Right renal pelvis (tissue), 4 donors: Measurements from ENCODE around the gene TRH. TPM values are rescaled to one million over a fixed set of nuclear protein-coding genes. Genes with fewer than 3 reads are reported as not detected.

Experiments used
- DNase-seq, 4 donors: peaks; one replicate each; pipeline ENCODE4 v3.0.0-alpha.2; 2013; ENCODE audit warnings: low read depth in 4 of 4, low spot score in 3 of 4, missing footprints in 1 of 4
- polyA plus RNA-seq, 4 donors: library from polyadenylated mRNA; unstranded; fragments of 120-200 nt; gene quantifications; one replicate each; pipeline ENCODE4 v1.2.1, GENCODE V29; 2013; ENCODE audit not compliant: insufficient read length in 4 of 4

TRH gene, protein sequence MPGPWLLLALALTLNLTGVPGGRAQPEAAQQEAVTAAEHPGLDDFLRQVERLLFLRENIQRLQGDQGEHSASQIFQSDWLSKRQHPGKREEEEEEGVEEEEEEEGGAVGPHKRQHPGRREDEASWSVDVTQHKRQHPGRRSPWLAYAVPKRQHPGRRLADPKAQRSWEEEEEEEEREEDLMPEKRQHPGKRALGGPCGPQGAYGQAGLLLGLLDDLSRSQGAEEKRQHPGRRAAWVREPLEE
- under 1 TPM; 0.28 to 0.99 (median 0.41) TPM for polyA plus RNA-seq

DNA sequence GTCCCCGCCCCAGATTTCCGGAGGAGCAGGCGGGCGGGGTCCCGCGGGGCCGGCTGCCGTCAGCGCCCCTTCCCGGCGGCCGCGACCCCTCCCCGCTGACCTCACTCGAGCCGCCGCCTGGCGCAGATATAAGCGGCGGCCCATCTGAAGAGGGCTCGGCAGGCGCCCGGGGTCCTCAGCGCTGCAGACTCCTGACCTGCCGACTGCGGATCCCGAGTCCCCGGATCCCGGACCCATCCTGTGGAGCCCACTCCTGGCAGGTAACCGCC lies at the start of gene TRH:
Gene TRH, plus strand, starts transcription at position 157 of the 269 bp plus-strand sequence. CDS start 1,097 bp downstream, outside the sequence.
- DNase-seq: no peak

DNA sequence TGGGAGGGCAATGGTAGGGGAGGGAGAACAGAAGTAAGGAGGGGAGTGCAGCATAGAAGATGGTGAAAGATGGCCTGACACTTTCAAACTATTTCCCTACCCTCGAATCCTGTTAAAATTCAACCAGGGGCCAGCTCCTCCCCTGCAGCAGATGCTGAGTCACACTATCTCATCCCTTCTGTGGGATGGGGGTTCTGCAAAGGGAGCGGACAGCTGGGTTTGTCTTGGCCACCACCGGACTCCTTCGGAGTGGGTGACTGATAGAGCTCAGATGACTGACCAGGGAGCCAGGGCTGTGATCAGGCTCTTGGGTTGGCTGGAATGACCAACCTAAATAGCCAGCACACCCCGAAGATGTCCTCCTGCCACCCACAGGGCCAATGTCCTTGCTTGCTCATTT lies 47.4 kb upstream of the TRH start:
- DNase-seq: no peak

DNA sequence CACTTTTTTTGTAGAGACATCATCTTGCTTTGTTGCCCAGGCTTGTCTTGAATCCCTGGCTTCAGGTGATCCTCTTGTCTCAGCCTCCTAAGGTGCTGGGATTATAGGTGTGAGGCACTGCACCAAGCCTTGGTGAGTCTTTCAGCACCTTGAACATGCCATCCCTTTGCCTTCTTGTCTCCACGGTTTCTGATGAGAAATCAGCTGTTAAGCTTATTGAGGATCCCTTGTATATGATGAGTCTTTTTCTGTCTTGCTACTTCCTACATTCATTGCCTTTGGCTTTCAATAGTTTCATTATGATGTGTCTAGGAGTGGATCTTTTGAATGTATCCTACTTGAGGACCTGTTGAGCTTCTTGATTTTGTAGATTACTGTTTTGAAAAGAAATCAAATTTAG lies 45.1 kb upstream of the TRH start:
- no peak for DNase-seq

DNA sequence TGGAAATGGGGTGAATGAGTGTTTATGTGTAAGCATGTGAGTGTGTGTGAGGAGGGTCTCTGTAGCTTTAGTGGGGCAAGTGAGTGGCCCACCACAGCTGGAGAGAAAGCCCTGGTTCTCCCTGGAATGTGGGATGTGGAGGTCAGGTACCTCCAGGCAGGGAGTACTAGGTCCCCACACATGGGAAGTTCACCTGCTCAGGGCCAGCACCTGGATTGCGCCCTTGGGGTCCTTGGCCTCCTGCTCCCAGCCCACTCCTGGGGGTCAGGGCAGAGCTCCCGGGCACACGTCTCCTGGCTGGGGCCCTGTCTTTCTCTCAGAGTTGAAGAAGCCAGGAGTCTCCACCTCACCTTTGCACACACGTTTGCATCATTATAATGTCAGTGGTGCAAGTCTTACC lies 41.0 kb upstream of the TRH start:
- DNase-seq: no peak

DNA sequence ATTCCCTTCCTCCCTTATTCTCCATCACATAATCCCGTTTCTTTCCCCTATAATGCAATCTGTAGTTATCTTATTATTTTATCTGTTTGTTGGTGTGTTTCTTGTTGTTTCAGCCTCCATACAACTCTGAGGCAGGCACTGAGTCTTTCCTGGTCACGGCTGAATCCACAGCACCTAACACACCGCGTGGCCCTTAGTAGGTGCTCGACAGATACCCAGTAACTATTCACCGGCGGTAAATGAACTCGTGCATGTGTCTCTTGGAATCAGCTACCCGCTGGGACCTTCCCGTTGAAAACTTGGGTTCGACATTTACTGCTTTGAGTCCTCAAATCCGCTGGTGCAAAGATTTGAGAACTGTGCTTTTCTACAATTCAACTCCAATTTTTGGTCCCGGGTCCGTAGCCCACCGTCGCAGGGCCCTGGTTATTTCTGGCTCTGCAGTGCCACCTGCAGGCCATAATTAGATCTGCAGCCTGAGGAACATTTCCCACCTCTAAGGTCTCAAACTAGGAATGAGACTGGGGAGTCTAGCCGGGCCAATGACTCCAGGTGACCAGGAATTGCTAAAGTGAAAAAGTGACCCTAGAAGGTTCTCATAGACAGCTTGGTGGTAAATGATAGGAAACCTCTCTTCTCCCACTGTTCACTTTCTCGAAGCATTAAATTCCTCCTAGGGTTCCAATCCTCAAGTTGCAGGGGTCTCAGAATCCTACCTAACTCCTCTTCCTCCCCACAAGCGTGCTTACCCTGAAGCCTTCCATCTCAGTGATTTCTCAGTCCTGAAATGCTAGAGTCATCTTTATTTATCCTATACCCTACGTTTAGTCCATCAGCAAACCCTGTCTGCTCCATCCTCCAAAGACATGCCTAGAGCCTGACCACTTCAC lies 40.0 kb upstream of the TRH start:
- peak; percentile 20 to 61 (median 29) for DNase-seq

DNA sequence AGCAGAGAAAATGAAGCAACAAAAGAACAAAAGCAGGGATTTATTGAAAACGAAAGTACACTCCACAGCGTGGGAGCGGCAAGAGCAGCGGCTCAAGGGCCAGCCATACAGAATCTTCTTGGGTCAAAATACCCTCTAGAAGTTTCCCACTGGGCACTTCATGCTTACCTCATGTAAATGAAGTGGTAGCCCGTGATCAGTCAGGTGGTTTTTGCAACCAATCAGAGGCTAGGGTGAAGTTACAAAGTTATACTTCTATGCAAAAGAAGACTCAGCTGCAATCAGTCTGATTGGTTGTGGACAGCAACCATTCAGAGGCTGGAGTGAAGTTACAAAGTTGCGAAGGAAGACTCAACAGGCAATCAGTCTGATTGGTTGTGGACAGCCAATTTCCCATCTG lies 37.8 kb upstream of the TRH start:
- DNase-seq: no peak

DNA sequence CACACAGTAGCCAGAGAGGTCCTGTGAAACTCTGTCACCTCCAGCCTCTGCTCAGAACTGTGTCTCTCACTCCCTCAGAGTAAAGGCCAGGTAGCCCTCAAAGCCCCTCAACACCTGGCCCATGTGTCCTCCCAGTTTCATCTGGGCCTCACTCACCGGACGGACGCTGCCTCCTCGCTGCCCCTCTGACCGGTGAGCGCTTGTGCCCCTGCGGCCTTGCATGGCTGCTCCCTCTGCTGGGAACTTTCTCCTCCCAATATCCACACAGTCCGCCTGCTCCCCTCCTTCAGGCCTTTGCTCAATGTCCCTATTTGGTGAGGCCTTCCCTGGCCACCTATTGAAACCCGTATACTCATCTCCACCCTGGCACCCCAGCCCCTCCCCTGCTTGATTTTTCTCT lies 36.8 kb upstream of the TRH start:
- no peak for DNase-seq

DNA sequence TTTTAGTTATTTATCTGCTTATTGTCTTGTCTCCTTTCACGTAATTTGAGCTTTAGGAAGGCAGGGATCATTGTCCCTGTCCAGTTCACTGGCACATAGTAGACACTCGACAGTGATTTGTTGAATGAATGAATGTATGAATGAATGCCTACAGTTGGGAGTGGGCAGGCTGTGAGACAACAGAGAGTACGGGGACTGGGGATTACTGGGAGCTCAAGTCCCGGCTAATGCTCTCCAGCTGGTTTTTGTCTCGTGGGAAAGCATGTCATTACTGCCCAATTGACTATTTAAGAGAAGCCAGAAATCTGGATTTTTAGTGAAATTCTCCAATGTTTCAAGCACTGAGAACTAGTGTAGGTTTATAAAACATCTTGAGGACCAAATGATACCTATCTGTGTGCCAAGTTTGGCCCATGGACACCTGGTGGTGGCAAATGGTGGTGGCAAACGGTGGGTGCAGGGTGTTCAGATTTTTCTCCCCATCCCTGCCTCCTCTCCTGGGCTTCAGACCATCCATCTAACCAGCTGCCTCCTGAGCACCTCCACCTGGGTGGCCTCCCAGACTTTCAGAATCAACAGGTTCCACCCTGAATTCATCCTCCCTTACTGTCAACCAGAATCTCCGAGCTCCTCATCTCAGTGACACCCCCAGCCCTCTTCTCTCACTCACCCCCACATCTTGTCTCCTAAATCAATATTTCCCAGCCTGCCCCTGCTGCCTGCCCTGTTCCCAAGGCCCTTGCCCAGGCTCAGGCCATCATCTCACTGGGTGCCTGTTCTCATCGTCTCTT lies 36.2 kb upstream of the TRH start:
- no peak for DNase-seq

DNA sequence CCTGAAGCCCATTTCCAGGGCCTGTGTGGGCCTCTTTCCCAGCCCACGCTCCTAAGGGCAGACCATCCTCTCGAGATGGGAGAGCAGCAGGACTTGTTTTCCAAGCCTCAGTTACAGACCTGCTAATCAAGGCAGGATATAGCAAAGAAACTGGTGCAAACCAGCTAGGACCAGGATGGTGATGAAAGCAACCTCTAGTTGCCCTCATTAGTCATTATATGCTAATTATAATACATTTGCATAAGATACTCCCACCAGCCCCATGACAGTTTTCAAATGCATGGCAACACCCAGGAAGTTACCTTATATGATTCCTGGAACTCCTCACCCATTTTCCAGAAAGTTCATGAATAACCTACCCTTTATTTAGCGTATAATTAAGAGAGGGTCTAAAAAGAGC lies 34.4 kb upstream of the TRH start:
- no peak for DNase-seq

DNA sequence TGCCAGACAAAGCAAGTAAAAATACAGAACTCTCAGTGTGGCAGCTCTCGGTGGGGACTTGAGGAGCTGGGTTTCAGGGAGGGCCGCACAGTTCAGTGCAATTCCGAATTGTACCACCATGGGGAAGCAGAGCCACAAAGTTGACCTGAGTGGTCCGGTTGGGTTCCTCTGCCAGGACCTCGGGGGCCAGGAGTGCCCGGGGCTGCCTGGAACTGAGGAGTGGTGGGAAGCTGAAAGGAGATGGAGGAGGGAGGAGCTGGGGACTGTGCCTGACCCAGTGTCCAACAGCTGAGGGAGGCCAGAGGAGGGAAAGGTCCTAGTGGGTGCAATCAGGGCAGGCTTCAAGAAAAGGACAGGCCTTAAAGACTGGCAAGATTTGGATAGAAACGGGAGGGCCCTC lies 32.2 kb upstream of the TRH start:
- DNase-seq: peak; percentile 44 to 63 (median 46)

DNA sequence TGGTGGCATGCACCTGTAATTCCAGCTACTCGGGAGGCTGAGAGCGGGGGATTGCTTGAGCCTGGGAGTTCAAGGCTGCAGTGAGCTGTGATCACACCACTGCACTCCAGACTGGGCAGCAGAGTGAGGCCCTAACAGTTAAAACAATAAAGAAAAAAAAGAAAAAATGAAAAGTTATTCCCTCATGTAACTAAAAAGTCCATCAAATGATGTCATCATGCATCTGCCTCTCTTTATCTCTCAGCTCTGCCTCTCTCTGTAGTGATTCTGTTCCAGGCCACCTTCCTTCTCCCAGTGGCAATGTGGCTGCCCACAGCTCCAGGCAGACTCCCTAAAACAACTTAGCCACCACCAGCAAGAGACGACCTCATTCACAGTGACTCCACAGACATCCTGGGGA lies 31.5 kb upstream of the TRH start:
- DNase-seq: no peak

DNA sequence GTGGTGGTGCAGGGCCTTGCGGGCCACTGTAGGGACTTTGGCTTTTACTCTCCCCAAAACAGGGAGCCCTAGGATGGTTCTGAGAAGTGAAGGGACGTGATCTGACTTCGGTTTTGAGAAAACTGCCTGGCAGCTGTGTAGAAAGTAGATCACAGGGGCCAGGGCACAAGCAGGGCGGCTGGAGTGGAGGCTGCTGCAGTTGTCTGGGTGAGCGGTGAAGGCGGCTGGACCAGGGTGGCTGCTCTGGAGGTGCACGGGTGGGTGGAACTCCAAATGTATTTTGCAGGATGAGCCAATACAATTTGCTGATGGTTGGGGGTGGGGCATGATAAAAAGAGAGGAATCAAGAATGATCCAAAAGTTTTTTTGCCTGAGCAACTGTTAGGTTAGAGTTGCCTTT lies 29.8 kb upstream of the TRH start:
- no peak for DNase-seq

DNA sequence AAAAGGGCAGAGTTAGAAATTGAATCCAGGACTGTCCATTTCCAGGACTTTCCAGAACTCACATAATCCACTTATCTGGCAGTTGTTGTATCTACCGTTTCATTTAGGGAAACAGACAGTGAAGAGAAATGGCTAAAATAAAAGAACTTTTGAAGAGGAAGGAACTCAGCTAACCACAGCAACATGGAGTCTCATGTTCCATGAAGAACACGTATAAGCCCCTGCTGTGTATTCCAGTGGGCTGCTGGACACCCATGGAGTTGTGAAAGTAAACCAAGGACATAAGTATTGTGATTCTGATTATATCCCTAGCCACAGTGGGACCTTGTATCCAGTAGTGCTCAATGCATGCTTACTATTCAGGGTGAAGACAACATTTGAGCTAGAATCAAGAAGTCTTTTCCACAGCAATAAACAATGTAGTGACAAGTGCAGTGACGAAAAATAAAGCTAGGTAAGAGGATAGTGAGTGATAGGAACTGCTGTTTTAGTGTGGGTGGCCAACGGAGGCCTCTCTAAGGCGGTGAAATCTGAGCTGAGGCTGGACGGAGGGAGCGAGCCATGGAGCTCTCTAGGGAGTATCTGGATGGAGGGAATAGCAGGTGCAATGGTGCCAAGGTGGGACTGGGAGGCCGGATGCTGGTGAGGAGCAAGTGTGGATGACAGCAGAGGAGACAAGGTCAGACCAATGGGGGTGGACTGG lies 26.8 kb upstream of the TRH start:
- DNase-seq: no peak

DNA sequence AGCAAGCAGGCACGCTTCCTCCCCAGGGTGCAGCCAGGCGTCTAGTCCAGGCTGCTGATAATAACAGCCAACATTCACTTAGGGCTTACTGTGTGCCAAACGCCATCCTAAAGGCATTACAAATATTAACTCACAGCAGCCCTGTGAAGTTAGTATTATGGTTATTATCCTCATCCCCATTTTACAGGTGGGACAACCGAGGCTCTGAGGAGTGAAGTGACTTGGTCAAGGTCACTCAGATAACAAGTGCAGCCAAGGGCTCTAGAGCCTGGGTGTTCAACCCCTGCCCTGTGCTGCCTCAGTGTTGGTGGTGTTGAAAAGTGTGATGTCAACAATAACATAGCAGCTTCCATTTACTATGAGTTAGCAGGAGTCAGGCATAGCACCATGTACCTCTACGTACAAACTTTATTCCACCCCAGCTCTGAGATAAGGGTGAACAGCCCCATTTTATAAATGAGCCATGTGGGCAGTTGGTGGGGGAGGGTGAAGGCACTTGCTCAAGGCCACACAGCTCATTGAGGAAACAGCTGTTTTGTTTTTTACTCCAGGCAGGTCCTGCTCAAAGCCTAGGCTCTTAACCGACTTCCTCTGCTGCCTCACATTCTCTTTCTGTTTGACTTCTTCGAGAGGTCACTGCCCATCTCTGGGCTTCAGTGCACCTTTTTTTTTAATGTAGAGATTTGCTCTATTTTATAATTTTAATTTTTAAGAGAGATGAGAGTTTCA lies 24.0 kb upstream of the TRH start:
- no peak for DNase-seq

DNA sequence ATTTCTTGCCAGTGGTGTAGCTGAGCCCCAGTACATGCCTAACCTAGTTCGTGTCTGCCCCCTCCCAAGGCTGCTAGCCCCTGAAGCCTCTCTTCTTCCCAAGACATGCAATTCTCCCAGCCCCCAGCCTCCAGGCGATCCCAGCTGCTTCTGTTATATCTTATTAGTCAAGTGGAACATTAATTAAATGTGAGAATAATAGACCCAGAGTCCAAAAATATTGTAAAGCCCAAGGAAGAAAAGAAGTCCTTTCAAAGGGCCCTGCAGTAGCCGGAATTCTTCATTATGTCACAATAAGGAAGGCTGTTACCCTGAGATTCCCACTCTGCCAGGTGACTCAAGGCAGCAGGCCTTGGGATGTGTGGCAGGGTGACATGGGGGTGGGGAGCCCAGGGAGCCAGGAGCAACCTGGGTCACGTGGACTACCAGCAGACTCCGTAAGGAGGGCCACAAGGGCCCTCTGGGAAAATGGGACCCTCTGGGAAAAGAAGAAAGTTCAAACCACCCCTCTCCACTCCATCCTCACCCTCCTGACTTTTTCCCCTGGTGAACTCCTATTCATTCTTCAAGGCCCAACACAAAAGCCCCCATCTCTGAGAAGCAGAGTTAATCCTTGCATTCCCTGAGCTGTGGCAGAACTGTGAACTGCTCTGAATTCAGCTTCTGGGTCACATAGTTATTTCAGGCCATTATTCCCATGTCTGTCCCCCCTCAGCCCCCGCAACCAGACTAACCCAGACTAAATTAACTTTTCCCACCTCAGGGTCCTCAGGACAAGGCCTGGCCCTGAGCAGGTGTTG lies 21.8 kb upstream of the TRH start:
- DNase-seq: no peak

DNA sequence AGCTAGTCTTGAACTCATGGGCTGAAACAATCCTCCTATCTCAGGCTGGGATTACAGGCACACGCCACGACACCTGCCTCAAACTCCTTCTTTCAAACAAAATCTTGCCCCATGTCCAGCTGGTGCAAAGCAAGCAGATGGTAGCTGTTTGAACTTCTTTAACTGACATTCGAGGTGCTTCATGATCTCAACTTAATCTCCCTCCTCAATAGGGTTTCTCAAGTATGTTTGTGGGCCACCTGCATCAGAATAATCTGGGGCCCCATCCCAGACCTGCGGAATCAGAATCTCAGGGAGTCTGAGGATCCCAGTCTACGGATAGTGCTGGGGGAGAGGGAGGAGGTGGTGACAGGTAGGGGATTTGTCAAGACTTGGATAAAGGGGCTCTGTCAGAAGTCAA lies 20.9 kb upstream of the TRH start:
- no peak for DNase-seq

DNA sequence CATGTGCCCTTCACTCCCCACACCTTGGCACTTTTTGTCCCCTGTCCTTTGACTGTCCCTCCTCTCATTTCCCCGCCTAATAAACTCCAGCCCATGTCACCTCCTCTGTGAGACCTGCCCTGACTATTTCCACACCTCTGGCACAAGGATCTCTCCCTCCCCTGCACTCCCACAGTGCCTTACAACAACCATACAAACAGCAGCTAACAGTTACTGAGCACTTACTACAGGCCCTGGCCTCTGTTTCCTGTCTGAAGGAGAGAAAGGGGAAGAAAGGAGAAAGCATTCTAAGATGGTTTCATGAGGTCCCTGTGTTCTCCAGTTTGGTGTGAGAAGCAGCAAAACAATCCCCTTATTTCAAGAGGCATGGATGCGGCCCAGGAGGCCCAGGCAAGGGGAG lies 20.0 kb upstream of the TRH start:
- DNase-seq: no peak

DNA sequence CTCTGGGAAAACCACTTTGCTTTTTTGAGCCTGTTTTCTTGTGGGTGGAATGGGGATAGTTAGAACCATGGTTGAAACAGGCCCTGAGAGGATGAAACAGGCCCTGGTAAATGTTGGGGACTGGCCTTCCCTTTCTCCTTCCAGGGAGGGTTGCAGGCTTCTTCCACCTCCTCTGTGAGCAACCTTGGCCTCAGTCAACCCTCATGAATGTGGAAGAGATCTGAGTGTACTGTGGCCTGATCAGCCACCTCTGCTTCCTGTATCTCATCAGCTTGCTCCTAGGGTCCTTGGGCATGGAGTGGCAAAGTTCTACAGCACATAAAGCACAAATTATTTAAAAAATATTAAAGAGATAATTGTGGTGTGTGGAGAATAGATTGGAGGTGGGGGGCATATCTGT lies 17.6 kb upstream of the TRH start:
- DNase-seq: no peak

DNA sequence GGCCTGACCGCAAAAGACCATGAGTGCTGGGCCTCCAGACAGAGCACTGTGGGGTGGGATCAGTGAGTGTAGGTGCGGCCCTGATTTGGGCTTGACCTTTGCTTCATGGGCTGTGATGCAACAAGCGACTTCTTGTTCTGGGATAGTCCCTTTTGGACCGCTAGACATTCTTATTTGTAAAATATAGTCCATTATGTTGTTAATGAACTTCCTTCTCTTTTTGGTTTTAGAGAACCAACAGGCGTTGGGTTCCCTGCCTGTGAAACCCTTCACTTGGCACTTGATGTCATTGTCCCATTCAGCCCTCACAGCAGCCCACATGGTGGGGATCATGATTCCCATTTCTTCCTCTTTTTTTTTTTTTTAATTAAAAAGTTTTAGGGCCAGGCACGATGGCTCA lies 15.8 kb upstream of the TRH start:
- no peak for DNase-seq

DNA sequence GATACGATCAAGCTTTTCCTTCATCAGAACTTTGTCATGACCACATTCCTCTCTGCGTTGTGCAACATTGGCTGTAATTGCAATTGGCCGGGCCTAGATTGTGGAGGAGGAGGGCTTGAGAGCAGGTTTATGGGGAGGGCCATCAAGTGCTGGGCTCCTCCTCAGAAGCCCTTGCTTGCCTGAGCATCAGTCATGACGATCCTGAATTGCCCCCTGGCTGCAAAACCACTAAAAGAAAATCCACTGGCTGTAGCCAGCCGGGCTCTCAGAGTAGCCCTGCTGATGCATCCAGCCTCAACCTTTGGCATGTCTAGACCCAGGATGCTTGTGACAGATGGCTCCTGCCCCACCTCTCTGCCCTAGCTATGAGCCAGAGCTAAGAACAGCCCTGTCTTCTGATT lies 13.4 kb upstream of the TRH start:
- DNase-seq: no peak
